Lung microvascular endothelial cell (primary cell): ENCODE measurements around the gene SUSD6. TPM values are rescaled to one million over a fixed set of nuclear protein-coding genes. Genes with fewer than 3 reads are reported as not detected.

Experiments
- DNase-seq, 2 donors: peaks; one replicate each; pipeline versions ENCODE4 v3.0.0 to v3.0.0-alpha.2; 2010; ENCODE audit warnings: low read depth in 2 of 2
- total RNA-seq: library from RNA; depleted of rRNA; stranded (reverse); fragments of >200 nt; gene quantifications from 2 replicates; pipeline ENCODE4 v1.2.1, GENCODE V29; 2014

The SUSD6 gene
- total RNA-seq, 1 donor from 2014 or later, result 11.3 TPM

- DNase-seq, result peak; percentile 90 to 93
Measured at GRCh38 chr14:69648480-69649451, 37.4 kb downstream of the SUSD6 start.

- peak in 1 of 2 donors; percentile 69 for DNase-seq
Measured at GRCh38 chr14:69650948-69651369, 39.6 kb downstream of the SUSD6 start.

GRCh38 chr14:69651664-69652063 lies 40.3 kb downstream of the SUSD6 start:
- peak in 1 of 2 donors; percentile 49 for DNase-seq

DNA sequence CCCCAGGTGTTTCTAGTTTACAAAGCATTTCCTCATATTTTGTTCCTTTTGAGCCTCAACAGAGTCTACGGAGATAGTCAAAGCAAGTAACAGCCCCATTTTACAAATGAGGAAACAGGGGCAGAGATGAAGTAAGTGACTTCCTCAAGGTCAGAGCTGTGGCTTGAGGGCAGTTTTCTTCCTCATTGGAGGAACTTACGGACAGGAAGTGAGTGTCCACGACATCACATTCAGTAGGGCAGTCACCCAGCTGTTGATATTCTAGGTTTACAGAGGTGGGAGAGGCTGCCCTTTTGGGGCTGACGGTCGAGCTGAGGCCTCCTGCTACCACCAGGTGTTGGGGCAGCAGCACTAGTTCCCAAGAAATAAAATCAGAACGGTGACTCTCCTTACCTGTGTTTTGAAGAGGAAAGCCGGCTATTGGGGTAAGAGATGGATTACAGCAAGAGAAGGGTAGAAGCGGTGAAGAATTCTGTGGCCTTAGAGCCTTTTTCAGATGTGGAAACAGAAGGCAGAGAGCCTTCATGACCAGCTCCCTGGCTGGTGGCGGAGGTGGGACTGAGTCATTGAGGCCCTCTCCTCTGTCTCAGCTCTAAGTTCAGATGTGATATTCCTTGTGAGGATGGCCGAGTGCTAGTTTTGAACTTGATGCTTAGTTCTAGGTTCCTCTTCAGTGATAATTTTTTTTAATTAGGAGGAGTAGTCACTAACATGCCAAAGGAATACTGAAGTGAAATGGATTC lies 41.7 kb downstream of the SUSD6 start:
- DNase-seq, result peak in 1 of 2 donors; percentile 56

DNA sequence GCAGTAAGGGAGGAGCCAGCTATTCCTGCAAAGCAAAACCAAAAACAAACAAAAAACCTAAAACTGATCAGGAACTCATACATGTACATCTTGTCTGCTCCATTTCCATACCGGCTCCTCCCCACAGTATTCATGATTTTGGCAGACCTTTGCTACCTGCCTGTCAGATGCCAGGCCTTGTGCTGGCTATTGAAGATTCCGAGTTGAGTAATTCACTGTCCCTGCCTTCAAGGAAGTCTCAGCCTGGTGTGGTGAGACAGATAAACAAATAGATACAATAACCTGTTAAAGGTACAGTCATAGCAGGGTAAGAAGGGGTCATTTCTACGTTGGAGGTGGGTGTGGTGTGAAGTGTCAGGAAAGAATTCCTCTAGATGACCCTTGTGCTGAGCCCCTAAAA lies 42.7 kb downstream of the SUSD6 start:
- DNase-seq, result no peak

GRCh38 chr14:69657950-69658355 lies 46.6 kb downstream of the SUSD6 start:
- DNase-seq, result no peak

- no peak for DNase-seq
Measured at GRCh38 chr14:69658664-69659261, 47.4 kb downstream of the SUSD6 start.

GRCh38 chr14:69660344-69661193 lies 49.2 kb downstream of the SUSD6 start:
- DNase-seq, result peak in 1 of 2 donors; percentile 54

DNA sequence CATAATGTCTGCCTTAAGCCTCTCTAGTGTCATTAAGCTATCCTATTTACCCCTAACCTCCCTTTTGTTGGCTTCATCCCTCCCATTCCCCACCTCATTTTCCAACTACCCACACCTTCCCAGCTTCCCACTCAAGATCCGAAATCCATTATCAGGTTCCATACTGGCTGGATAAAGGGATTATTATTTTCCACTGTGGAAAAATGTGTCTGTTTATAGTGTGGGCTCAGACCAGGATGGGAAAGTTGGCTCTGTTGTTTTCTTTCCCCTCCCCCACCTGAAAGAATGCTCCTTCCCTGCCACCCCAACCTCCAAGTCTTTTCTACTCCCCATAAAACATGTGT lies 49.8 kb downstream of the SUSD6 start:
- DNase-seq, result peak in 1 of 2 donors; percentile 69

GRCh38 chr14:69662636-69663299 lies 51.4 kb downstream of the SUSD6 start:
- no peak for DNase-seq

GRCh38 chr14:69663300-69663643 lies 51.9 kb downstream of the SUSD6 start:
- no peak for DNase-seq

DNA sequence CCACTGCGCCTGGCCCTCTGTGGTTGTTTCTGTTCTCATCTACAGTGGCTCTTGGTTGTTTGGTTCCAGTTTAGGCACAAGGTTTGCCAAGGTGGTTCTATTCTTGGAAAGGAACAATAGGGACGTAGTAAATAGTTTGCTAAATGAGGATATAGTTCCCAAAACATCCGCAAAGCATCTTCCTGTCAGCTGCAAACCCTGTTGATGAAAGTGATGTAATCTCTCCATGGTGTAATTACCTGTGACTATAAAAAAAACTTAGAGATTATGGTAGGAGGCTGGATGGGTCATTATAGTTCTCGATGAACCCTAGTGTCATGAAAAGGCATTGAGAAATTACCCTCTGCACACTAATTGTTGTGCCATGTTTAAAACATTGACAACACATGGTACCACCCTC lies 52.9 kb downstream of the SUSD6 start:
- DNase-seq, result peak; percentile 38 to 51

DNA sequence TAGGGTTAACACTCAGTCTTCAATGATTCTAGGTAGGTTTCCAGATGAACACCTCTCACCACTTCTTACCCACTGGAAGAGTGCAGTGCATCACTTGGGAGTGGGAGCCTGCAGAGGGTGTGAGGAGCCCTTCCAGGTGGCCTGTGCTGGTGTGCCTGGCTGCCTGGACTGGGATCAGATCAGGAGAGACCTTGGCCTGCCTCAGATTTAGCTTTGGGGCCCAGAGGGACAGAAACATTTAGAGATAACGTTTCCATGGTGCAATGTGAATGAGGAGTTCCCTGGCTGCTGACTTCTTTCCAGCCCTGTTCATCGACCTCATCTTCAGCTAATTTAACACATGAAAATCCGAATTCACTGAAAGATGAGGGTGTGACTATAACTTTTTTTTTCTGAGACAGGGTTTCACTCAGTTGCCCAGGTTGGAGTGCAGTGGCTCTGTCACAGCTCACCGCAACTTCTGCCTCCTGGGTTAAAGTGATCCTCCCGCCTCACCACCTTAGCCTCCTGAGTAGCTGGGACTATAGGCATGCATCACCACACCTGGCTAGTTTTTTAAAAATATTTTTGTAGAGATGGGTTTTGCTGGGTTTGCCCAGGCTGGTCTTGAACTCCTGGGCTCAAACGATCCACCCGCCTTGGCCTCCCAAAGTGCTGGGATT lies 53.6 kb downstream of the SUSD6 start:
- DNase-seq, result no peak

DNA sequence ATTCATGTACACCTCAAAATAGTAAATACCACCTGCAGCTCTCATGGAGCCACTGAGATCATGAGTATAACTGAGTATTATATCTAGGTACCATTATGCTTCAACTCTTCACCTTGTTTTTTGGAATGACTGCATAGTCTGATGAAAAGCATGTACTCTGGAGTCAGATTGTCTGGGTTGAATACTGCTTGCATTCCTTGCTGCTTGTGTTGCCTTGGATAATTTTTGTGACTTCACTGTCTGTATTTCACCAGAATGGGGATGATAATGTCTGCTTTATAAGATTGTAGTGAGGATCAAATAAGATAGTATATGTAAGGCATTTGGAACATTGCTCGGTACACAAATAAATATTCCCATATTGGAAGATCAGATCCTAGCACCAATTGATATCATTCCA lies 54.2 kb downstream of the SUSD6 start:
- no peak for DNase-seq

- no peak for DNase-seq
Measured at GRCh38 chr14:69666112-69666511, 54.7 kb downstream of the SUSD6 start.

GRCh38 chr14:69666690-69667211 lies 55.4 kb downstream of the SUSD6 start:
- DNase-seq, result peak in 1 of 2 donors; percentile 42

DNA sequence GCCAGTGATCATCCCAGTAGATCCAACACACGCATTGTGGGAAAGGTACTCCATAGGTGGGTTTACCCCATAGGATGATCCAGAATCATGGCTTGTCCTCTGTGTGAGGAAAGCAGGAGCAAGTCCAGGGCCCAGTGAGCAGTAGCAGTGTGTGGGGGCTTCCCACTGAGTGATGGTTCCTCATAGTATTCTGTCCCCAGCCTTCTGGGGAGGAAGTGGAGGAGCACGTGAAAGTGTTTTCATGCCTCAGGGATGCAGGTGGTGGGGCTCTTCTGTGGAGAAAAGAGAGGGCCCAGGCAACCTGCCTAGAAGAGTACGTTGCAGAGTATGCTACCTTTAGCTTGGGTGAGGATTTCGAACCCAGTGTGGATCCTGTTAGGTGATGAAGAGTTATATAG lies 56.5 kb downstream of the SUSD6 start:
- DNase-seq, result no peak

GRCh38 chr14:69669375-69669774 lies 58.0 kb downstream of the SUSD6 start:
- no peak for DNase-seq

DNA sequence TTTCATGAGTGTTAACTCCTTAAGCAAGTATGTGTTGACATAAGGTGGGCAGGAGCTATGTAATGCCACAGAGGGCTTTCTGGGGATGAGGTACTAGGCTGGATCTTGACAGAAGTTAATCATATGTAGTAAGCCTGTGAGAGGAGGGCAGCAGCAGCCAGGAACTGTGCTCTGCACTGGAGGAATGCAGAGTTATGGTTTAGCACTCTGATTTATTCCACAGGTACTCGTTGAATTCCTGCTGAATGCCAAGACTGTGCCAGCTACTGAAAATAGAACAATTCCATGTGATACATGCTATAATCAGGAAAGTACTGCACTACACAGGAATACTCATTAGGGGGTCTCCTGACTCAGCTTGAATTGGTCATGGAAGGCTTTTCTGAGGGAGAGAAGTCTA lies 58.7 kb downstream of the SUSD6 start:
- no peak for DNase-seq
